Kidney capillary endothelial cell (primary cell): ENCODE results near the gene EHBP1.

ENCODE experiments used
- DNase-seq: peaks from one replicate; pipeline ENCODE4 v3.0.0-alpha.2; 2018; ENCODE audit warnings: low spot score

EHBP1 gene

GRCh38 chr2:62705007-62705829 lies at the start of gene EHBP1:
TSS of gene EHBP1 (plus strand) at chr2:62705713. CDS start at chr2:62707192, 1,479 bp downstream.
- DNase-seq = peak; percentile 99

- DNase-seq = no peak
Observed at GRCh38 chr2:62657783-62658182, 47.7 kb upstream of the EHBP1 start.

DNA sequence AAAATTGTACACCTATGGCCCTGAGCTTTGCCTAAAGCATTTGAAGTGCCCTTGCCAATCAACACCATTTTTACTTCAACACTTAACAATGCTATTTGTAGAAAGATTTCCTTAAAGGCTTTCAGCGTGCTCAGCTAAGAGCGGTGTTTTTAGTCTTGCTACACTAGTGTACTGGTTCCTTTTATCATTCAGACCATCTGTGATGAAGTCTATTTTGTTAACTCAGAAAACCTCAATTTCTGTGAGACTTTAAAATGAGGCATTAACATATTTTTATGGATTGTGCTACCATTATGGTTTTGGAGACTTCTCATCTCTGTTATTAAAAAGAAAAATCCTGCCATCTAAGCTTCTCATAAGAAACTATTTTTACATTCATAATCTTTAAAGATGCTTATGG lies 46.6 kb upstream of the EHBP1 start:
- no peak for DNase-seq

DNA sequence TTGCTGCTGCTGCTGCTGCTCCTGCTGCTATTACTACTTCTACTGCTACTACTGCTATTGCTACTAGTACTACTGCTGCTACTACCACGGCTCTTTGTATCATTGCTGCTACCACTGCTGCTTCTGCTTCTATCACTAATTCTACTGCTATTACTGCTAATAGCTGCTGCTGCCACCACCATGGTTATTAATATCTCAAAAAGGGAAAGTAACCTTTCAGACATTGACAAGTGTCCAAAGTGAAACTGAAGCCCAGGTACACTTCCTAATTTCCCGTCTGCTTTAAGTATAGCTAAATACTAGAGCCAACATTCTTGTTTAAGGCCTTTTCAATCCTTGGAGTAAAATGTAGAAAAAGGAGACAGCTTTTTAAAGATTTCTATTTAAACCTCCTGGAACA lies 45.4 kb upstream of the EHBP1 start:
- no peak for DNase-seq

DNA sequence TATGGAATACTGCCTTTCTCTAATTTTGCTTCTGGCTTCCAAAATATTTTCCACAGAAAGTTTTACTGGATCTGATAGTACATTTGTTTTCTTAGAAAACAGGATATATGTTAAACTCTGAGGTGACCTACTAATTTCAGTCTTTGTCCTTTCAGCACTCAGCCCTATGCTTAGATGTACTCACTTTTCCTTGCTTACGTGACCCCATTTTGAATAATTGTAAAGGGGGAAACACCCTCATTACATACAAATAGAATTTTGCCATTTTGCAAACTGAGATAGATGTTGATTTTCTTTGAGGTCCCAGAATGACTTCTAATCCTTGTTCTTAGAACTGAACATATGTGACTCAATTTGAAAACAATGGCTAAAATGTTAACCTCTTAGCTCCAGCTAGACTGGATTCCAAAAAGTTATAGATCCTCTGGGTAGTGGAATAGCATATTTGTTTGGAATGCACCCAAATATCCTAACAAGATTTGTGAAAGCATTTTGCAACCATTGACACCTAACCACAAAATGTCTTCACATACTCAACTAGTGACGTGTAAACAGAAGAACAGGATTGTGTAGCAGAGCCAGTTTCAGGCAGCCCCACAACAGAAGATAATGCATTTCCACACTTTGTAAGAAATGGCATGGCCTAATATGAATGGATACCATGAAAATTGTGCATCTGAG lies 44.8 kb upstream of the EHBP1 start:
- DNase-seq = no peak

DNA sequence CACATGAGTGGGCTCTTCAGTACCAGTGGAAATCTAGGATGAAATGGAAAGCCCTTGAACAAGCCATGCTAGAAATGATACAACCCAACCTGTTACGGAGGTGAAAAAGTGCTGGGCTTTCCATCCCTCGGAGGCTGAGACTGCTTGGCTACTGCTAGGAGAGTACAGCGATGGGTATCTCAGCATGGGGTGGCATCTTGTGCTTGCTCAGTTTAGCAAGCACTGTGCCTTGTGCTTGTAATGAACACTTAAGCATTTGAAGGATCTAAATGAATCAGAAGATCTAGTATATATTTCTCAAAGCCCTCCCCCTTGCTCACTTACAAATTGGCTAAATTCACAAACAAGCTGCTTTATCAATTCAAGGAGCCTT lies 44.3 kb upstream of the EHBP1 start:
- DNase-seq = no peak

- DNase-seq = no peak
Observed at GRCh38 chr2:62662131-62662530, 43.4 kb upstream of the EHBP1 start.

DNA sequence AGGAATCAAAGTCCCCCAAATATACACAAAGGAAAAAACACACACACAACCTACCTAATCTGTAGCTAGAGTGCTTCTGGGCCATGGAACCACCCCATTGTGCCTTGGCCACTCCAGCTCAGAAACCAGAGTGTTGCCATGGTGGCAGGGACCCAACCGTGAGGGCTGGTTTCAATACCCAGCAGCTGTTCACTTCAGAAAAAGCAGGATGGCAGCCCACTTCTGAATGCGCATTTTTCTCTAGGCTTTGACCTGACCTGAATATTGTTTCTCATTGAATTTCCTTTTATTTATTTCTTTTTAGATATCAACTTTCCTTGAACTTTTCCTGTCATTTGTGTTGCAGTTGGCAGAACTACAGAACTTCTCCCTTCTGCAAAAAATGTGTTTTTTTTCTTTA lies 43.0 kb upstream of the EHBP1 start:
- no peak for DNase-seq

- DNase-seq = no peak
Observed at GRCh38 chr2:62663411-62663810, 42.1 kb upstream of the EHBP1 start.

- no peak for DNase-seq
Observed at GRCh38 chr2:62663920-62664795, 41.4 kb upstream of the EHBP1 start.

DNA sequence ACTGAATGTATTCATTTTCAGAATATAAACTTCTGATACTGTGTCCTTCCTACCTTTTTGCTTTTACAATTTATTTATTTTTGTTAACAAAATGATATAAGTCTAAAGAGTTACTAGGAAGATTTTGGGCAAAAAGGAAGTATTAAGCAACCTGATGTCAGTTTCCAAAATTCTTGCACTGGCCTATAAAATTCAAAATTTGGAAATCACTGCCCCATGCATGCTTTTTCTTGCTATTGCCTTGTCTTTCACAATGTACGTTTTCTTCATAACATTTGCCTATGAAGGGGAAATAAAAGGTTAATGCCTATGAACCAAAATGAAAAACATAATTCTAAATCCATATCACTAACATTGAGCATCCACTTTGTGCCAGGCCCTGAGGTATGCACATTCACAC lies 40.1 kb upstream of the EHBP1 start:
- DNase-seq = no peak

GRCh38 chr2:62669180-62669579 lies 36.3 kb upstream of the EHBP1 start:
- no peak for DNase-seq

GRCh38 chr2:62672601-62673000 lies 32.9 kb upstream of the EHBP1 start:
- DNase-seq = no peak

GRCh38 chr2:62675062-62675461 lies 30.5 kb upstream of the EHBP1 start:
- no peak for DNase-seq

- no peak for DNase-seq
Observed at GRCh38 chr2:62685256-62685655, 20.3 kb upstream of the EHBP1 start.

DNA sequence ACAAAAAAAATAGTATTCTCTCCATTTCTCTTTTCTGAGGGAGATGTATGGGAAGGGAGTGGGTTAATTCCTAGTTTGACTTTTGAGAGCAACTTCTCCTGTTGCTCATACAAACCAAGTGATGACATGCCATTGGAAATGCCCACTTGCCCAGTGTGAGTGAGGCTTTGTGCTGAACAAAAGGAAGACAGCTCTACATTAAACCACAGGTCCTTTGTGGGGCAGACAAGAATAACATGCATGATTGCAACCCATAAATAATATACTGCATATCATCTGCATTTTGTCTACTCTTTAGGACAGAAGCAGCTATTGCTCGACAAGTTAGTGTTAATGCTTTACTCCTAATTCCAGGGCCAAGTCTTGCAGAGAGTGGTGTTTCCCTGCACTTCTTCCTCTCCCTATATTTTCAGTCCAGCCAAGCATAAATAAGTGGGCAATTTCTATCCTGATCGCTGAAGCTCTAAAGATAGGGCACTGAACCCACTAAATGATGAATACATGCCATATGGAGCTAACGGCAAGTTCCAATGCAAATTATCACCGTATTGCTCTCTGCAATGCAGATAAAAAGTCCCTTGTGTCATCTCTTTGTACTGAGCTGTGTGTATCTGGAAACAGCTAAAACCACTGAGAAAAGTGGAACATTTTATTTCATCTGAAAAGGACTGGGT lies 19.4 kb upstream of the EHBP1 start:
- no peak for DNase-seq

DNA sequence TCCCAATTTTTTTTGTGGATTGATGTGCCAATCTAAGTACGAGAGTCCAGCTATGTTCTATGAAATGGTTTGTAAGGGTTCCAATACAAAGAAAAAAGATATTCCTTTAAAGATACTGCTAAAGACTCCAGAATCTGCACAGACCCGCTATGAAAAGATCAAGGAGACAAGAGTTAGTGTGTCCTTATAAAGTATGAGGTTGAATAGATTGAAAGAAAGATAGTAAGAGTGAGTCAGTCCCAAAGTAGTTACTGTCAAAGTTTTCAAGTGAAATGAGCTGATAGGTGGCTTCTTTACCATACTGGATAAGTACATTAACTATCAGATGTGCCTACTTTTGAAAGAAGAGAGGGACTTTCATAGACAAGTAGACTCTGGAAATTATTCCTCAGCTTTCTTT lies 17.9 kb upstream of the EHBP1 start:
- no peak for DNase-seq

- DNase-seq = no peak
Observed at GRCh38 chr2:62688771-62689170, 16.7 kb upstream of the EHBP1 start.

DNA sequence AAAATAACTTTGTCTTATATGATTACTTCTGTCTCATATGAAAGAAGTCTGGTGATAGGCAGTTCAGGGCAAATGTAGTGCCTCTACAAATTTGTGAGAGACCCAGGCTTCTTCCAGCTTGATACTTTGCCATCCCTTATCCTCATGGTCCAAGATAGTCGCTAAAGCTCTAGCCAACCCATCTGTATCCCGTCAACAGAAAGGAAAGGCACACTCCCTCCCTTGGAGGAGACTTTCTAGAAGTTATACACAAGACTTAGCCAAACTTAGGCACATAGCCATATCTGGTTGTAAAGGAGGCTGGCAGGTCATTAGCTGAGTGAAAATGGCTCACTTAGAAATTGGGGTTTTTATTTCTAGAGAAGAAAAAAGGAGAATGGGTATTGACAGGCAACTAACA lies 14.3 kb upstream of the EHBP1 start:
- no peak for DNase-seq

DNA sequence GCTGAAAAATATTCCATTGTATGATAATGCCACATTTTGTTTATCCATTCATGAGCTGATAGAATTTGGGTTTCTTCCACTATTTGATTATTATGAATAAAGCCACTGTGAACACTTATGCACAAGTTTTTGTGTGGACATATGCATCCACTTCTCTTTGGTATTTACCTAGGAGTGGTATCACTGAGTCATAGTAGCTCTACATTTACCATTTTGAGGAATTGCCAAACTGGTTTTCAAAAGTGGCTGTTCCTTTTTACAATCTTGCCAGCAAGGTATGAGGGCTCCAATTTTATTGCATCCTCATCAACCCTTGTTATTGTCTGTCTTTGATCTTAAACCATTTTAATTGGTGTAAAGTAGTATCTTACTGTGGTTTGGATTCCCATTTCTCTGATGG lies 13.3 kb upstream of the EHBP1 start:
- no peak for DNase-seq

GRCh38 chr2:62698653-62699052 lies 6.9 kb upstream of the EHBP1 start:
- no peak for DNase-seq

DNA sequence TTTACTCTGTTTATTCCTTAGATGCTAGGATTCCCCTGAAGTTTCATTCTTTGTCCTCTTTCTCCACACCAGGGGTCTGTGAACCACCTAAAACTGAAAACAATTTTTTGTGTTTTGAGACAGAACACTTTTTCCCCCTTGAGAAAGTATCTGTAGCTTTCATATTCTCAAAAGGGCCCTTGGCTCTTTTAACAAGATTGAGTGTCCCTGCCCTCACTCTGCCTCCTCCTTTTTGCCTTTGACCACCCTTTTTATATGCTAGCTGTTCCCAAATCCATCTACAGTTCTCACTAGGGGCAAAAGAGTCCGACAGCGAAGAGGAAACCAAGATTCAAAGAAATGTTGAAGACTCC lies 883 bp upstream of the EHBP1 start:
- peak; percentile 8 for DNase-seq
